Central memory CD8-positive, alpha-beta T cell (primary cell): Measurements from ENCODE around the gene ME1.
"Not testable (repeated sequence)": the region's sequence is repeated elsewhere in the genome, so short reads cannot be mapped to it uniquely, and the experiment has no call there.

Experiments
- ATAC-seq: fragments of 150-1000 bp; cut with Tn5 transposase; replicated peaks from 2 replicates; pipeline ENCODE4 v1.10.0; 2022; ENCODE audit warnings: mild to moderate bottlenecking, moderate FRiP score, moderate number of reproducible peaks; ENCODE audit not compliant: poor library complexity, severe bottlenecking; ENCODE audit errors: extremely low read depth
- DNase-seq, 2 donors: peaks; one replicate each; pipeline ENCODE4 v3.0.0; 2021; ENCODE audit warnings: low spot score in 2 of 2
- H3K27ac Mint-ChIP-seq: one replicate; pipeline ENCODE4 v1.8.0; 2022; ENCODE audit warnings: low read depth, mild to moderate bottlenecking, moderate library complexity, mixed read lengths
- H3K27me3 Mint-ChIP-seq: one replicate; pipeline ENCODE4 v1.8.0; 2022; ENCODE audit warnings: mixed read lengths
- H3K36me3 Mint-ChIP-seq: one replicate; pipeline ENCODE4 v1.8.0; 2022; ENCODE audit warnings: mild to moderate bottlenecking, moderate library complexity, mixed read lengths; ENCODE audit not compliant: insufficient read depth
- H3K4me1 Mint-ChIP-seq: one replicate; pipeline ENCODE4 v1.8.0; 2022; ENCODE audit warnings: mixed read lengths
- H3K4me3 Mint-ChIP-seq: one replicate; pipeline ENCODE4 v1.8.0; 2022; ENCODE audit warnings: mild to moderate bottlenecking, moderate library complexity, mixed read lengths
- H3K9me3 Mint-ChIP-seq: one replicate; pipeline ENCODE4 v1.8.0; 2022; ENCODE audit warnings: mixed read lengths

ME1 gene

GRCh38 chr6:83215131-83216047, 215.5 kb downstream of the ME1 start:
- Mint-ChIP-seq H3K4me1 (no peaks in the 10 kb centered on the region), H3K27ac (no peak overlapping the region), H3K36me3 (no peaks in the 10 kb centered on the region), H3K9me3 (no peaks in the 10 kb centered on the region), H3K27me3 (peaks cover 32% of the 10 kb centered on the region), H3K4me3 (no peak overlapping the region)
- DNase-seq: peak in 1 of 2 donors; percentile 28
- ATAC-seq: peak; percentile 82

DNA sequence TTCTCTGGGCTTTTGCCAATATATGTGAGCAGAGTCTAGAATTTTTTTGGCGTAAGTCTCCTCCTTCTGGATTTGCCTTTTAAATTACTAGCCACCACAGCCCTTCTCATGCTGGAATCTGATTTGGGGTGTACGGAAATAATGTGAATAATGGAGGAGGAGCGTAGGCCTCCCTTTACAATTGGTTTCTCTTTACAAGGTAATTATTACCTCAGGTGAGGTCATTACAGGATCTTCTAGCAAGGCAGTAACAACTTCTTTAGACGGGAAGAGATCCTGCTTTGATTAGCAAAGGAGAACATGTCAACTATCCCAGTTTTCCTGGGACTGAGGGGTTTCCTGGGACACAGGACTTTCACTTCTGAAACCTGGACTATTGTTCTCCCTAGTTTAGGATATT, 228.8 kb downstream of the ME1 start:
- Mint-ChIP-seq H3K4me3 (no peak overlapping the region), H3K36me3 (no peaks in the 10 kb centered on the region), H3K27me3 (peaks cover 12% of the 10 kb centered on the region), H3K9me3 (no peaks in the 10 kb centered on the region), H3K4me1 (no peaks in the 10 kb centered on the region), H3K27ac (no peak overlapping the region)
- ATAC-seq: no peak
- DNase-seq: no peak

- ATAC-seq (no peak), DNase-seq (no peak)
- Mint-ChIP-seq H3K36me3 (peaks cover 3% of the 10 kb centered on the region), H3K9me3 (no peaks in the 10 kb centered on the region), H3K4me1 (no peaks in the 10 kb centered on the region), H3K27me3 (no peaks in the 10 kb centered on the region), H3K4me3 (no peak overlapping the region), H3K27ac (no peak overlapping the region)
Observed at GRCh38 chr6:83199863-83200225, 231.0 kb downstream of the ME1 start.

DNA sequence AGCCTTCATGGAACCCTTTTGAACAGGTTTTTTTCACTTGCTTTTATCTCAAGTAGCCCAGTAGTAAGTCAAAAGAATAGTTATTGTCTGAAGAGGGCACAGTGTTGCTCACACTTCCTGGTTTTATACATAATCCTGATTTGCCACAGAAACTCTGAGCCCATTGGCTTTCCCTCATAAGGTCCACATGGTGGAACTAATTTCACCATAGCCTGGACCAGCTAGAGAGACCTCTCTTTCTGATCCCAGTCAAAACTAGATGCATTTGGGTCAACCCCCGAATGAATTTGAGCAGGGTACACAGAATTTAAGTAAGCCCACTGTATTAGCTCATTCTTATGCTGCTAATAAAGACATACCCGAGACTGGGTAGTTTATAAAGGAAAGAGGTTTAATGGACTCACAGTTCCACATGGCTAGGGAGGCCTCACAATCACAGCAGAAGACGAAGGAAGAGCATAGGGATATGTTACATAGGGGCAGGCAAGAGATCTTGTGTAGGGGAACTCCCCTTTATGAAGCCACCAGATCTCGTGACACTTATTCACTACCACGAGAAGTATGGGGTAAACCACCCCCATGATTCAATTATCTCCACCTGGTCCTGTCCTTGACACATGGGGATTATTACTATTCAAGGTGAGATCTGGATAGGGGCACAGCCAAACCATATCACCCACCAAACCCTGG, 231.5 kb downstream of the ME1 start:
- H3K4me3 Mint-ChIP-seq: no peak overlapping the region
- H3K36me3 Mint-ChIP-seq: peaks cover 3% of the 10 kb centered on the region
- no peaks in the 10 kb centered on the region for H3K27me3 Mint-ChIP-seq
- H3K9me3 Mint-ChIP-seq: no peaks in the 10 kb centered on the region
- DNase-seq (no peak), ATAC-seq (no peak)
- H3K27ac Mint-ChIP-seq: no peak overlapping the region
- H3K4me1 Mint-ChIP-seq: peaks cover 2% of the 10 kb centered on the region

GRCh38 chr6:83198486-83199172, 232.2 kb downstream of the ME1 start:
- Mint-ChIP-seq H3K4me1 (peaks cover 9% of the 10 kb centered on the region), H3K27ac (no peak overlapping the region), H3K9me3 (no peaks in the 10 kb centered on the region), H3K36me3 (peaks cover 3% of the 10 kb centered on the region), H3K27me3 (no peaks in the 10 kb centered on the region), H3K4me3 (no peak overlapping the region)
- no peak for DNase-seq
- ATAC-seq: no peak

- DNase-seq (no peak), ATAC-seq (no peak)
- no peaks in the 10 kb centered on the region for H3K9me3 Mint-ChIP-seq
- H3K4me3 Mint-ChIP-seq: peak overlapping the region; percentile 94
- peaks cover 14% of the 10 kb centered on the region for H3K36me3 Mint-ChIP-seq
- no peaks in the 10 kb centered on the region for H3K27me3 Mint-ChIP-seq
- H3K27ac Mint-ChIP-seq: peak overlapping the region; percentile 95
- H3K4me1 Mint-ChIP-seq: peaks cover 24% of the 10 kb centered on the region
Observed at GRCh38 chr6:83193747-83194566, 236.9 kb downstream of the ME1 start.

GRCh38 chr6:83192871-83193746, 237.7 kb downstream of the ME1 start, which contains the start of the genes PGM3 and RWDD2A:
PGM3 (minus strand) TSS chr6:83193265; CDS start chr6:83191012, 2,253 bp downstream.
RWDD2A (plus strand) TSS chr6:83193357; CDS start chr6:83194452, 1,095 bp downstream.
- Mint-ChIP-seq H3K27me3 (no peaks in the 10 kb centered on the region), H3K9me3 (no peaks in the 10 kb centered on the region), H3K4me1 (peaks cover 24% of the 10 kb centered on the region), H3K27ac (peak within 1 kb of the TSS; percentile 95), H3K36me3 (peaks cover 16% of the 10 kb centered on the region), H3K4me3 (peak within 1 kb of the TSS; percentile 94)
- ATAC-seq (peak; percentile 97), DNase-seq (peak; percentile 77 to 85)

DNA sequence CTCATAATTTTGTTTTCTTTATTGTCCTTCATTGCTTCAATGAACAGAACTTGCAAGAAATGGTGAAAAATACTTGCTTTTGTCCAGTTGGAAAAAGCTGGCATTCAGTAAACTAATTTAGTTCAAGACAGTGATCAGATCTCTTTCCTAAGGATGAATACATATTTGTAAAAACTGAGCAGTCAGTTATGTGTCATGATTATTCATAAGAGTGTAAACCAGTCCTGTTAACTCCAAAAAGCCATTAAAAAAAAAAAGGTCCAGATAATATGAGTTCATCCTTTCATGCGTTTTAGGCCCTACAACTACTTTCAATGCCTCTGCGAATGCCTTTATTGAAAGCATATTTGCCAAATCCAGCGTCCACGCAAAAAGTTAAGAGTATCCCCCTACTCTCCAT, 238.4 kb downstream of the ME1 start:
- Mint-ChIP-seq H3K36me3 (peaks cover 16% of the 10 kb centered on the region), H3K27ac (peak overlapping the region; percentile 95), H3K27me3 (no peaks in the 10 kb centered on the region), H3K9me3 (no peaks in the 10 kb centered on the region), H3K4me3 (peak overlapping the region; percentile 94), H3K4me1 (peaks cover 24% of the 10 kb centered on the region)
- ATAC-seq (peak; percentile 2), DNase-seq (no peak)

- Mint-ChIP-seq H3K36me3 (peaks cover 16% of the 10 kb centered on the region), H3K4me3 (peak overlapping the region; percentile 94), H3K4me1 (peaks cover 24% of the 10 kb centered on the region)
- not testable (repeated sequence) for DNase-seq, ATAC-seq, H3K27me3 Mint-ChIP-seq, H3K9me3 Mint-ChIP-seq, H3K27ac Mint-ChIP-seq
Observed at GRCh38 chr6:83191974-83192373, 238.9 kb downstream of the ME1 start.

GRCh38 chr6:83190626-83191025, 240.2 kb downstream of the ME1 start:
- no peak overlapping the region for H3K4me3 Mint-ChIP-seq
- no peaks in the 10 kb centered on the region for H3K9me3 Mint-ChIP-seq
- no peaks in the 10 kb centered on the region for H3K27me3 Mint-ChIP-seq
- peaks cover 24% of the 10 kb centered on the region for H3K4me1 Mint-ChIP-seq
- ATAC-seq (no peak), DNase-seq (no peak)
- H3K36me3 Mint-ChIP-seq: peaks cover 18% of the 10 kb centered on the region
- H3K27ac Mint-ChIP-seq: no peak overlapping the region

- no peak for DNase-seq
- no peaks in the 10 kb centered on the region for H3K27me3 Mint-ChIP-seq
- no peak overlapping the region for H3K4me3 Mint-ChIP-seq
- H3K27ac Mint-ChIP-seq: no peak overlapping the region
- H3K4me1 Mint-ChIP-seq: peaks cover 21% of the 10 kb centered on the region
- peaks cover 33% of the 10 kb centered on the region for H3K36me3 Mint-ChIP-seq
- H3K9me3 Mint-ChIP-seq: no peaks in the 10 kb centered on the region
- ATAC-seq: no peak
Observed at GRCh38 chr6:83188501-83188900, 242.3 kb downstream of the ME1 start.
